ENCODE measurements around the gene THBS3. TPM values are rescaled to one million over a fixed set of nuclear protein-coding genes. Genes with fewer than 3 reads are reported as not detected.

The THBS3 gene
- total RNA-seq, 1 donor: 66.6 TPM

- Histone ChIP-seq H3K4me3 (ENCODE audit: insufficient read depth, low read length) (no peak overlapping the region), H3K79me2 (ENCODE audit: insufficient read depth, low read length) (peaks cover 2% of the 10 kb centered on the region), H4K20me1 (ENCODE audit: insufficient read depth, low read length) (no peaks in the 10 kb centered on the region), H3K4me2 (ENCODE audit: insufficient read depth, low read length) (no peak overlapping the region), H3K27ac (ENCODE audit: low read depth, low read length) (no peak overlapping the region), H3K4me1 (ENCODE audit: insufficient read depth, low read length) (peaks cover 9% of the 10 kb centered on the region), H2AFZ (ENCODE audit: low read length) (no peak overlapping the region), H3K9me3 (ENCODE audit: low read depth, low read length) (no peaks in the 10 kb centered on the region), H3K36me3 (ENCODE audit: insufficient read depth, low read length) (no peaks in the 10 kb centered on the region), H3K27me3 (ENCODE audit: insufficient read depth, low read length) (no peaks in the 10 kb centered on the region)
- TF ChIP-seq CTCF (IDR thresholded peaks at IDR 0.05; ENCODE audit: extremely low read depth, low read depth, low read length): no peak
- peak; percentile 75 for DNase-seq (ENCODE audit: insufficient read length, low spot score, missing footprints)
Measured at GRCh38 chr1:155177918-155178281, 29.8 kb downstream of the THBS3 start.

GRCh38 chr1:155177192-155177917 is 30.3 kb downstream of the THBS3 start:
- TF ChIP-seq CTCF (IDR thresholded peaks at IDR 0.05; ENCODE audit: extremely low read depth, low read depth, low read length): no peak
- Histone ChIP-seq H3K36me3 (ENCODE audit: insufficient read depth, low read length) (no peaks in the 10 kb centered on the region), H3K4me3 (ENCODE audit: insufficient read depth, low read length) (no peak overlapping the region), H3K9me3 (ENCODE audit: low read depth, low read length) (no peaks in the 10 kb centered on the region), H3K79me2 (ENCODE audit: insufficient read depth, low read length) (peaks cover 7% of the 10 kb centered on the region), H2AFZ (ENCODE audit: low read length) (no peak overlapping the region), H3K4me1 (ENCODE audit: insufficient read depth, low read length) (peaks cover 11% of the 10 kb centered on the region), H3K27me3 (ENCODE audit: insufficient read depth, low read length) (no peaks in the 10 kb centered on the region), H3K27ac (ENCODE audit: low read depth, low read length) (no peak overlapping the region), H3K4me2 (ENCODE audit: insufficient read depth, low read length) (no peak overlapping the region), H4K20me1 (ENCODE audit: insufficient read depth, low read length) (no peaks in the 10 kb centered on the region)
- DNase-seq (ENCODE audit: insufficient read length, low spot score, missing footprints): peak; percentile 38

- Histone ChIP-seq H3K27me3 (ENCODE audit: insufficient read depth, low read length) (no peaks in the 10 kb centered on the region), H2AFZ (ENCODE audit: low read length) (no peak overlapping the region), H4K20me1 (ENCODE audit: insufficient read depth, low read length) (no peaks in the 10 kb centered on the region), H3K4me1 (ENCODE audit: insufficient read depth, low read length) (peaks cover 17% of the 10 kb centered on the region), H3K79me2 (ENCODE audit: insufficient read depth, low read length) (peaks cover 15% of the 10 kb centered on the region), H3K27ac (ENCODE audit: low read depth, low read length) (no peak overlapping the region), H3K9me3 (ENCODE audit: low read depth, low read length) (no peaks in the 10 kb centered on the region), H3K36me3 (ENCODE audit: insufficient read depth, low read length) (no peaks in the 10 kb centered on the region), H3K4me3 (ENCODE audit: insufficient read depth, low read length) (no peak overlapping the region), H3K4me2 (ENCODE audit: insufficient read depth, low read length) (no peak overlapping the region)
- peak; percentile 100 for DNase-seq (ENCODE audit: insufficient read length, low spot score, missing footprints)
- peak; percentile 97 for TF ChIP-seq CTCF (IDR thresholded peaks at IDR 0.05; ENCODE audit: extremely low read depth, low read depth, low read length)
Measured at GRCh38 chr1:155176544-155177071, 31.1 kb downstream of the THBS3 start.

GRCh38 chr1:155175927-155176371 is 31.7 kb downstream of the THBS3 start:
- DNase-seq (ENCODE audit: insufficient read length, low spot score, missing footprints): peak; percentile 73
- no peak overlapping the region for H2AFZ ChIP-seq (ENCODE audit: low read length)
- H3K4me2 ChIP-seq (ENCODE audit: insufficient read depth, low read length): no peak overlapping the region
- no peaks in the 10 kb centered on the region for H3K9me3 ChIP-seq (ENCODE audit: low read depth, low read length)
- H3K27ac ChIP-seq (ENCODE audit: low read depth, low read length): no peak overlapping the region
- no peak overlapping the region for H3K4me3 ChIP-seq (ENCODE audit: insufficient read depth, low read length)
- peaks cover under 1% of the 10 kb centered on the region for H4K20me1 ChIP-seq (ENCODE audit: insufficient read depth, low read length)
- H3K79me2 ChIP-seq (ENCODE audit: insufficient read depth, low read length): peaks cover 19% of the 10 kb centered on the region
- peaks cover 17% of the 10 kb centered on the region for H3K4me1 ChIP-seq (ENCODE audit: insufficient read depth, low read length)
- TF ChIP-seq CTCF (IDR thresholded peaks at IDR 0.05; ENCODE audit: extremely low read depth, low read depth, low read length): no peak
- H3K36me3 ChIP-seq (ENCODE audit: insufficient read depth, low read length): peaks cover 1% of the 10 kb centered on the region
- H3K27me3 ChIP-seq (ENCODE audit: insufficient read depth, low read length): no peaks in the 10 kb centered on the region
